GM13977 (cell line): ENCODE measurements around the gene SSC5D.

Source experiments
- DNase-seq: peaks from one replicate; pipeline ENCODE4 v3.0.0; 2012; ENCODE audit warnings: low spot score
- CTCF ChIP-seq: IDR thresholded peaks from 2 replicates; pipeline ENCODE4 v1.5.1; 2012; ENCODE audit warnings: mild to moderate bottlenecking, control low read depth; ENCODE audit not compliant: insufficient read depth; ENCODE audit errors: extremely low read depth, missing control alignments
- in situ Hi-C: fragments of 300-500 bp; cut with MboI; formaldehyde crosslinking; loops from one replicate; pipeline ENCODE4 v1.12.0; 2022; ENCODE audit warnings: low sequenced_read_pairs, low pct_unique_long_range_greater_than_20kb, mixed read lengths, inconsistent platforms; ENCODE audit not compliant: unreplicated experiment

Gene SSC5D

GRCh38 chr19:55479451-55480230 lies 8.6 kb upstream of the SSC5D start:
- in situ Hi-C loops: no loop called here
- no peak for DNase-seq
- TF ChIP-seq CTCF: no peak

GRCh38 chr19:55481148-55481793 lies 7.0 kb upstream of the SSC5D start:
- in situ Hi-C loops: no loop called here
- no peak for DNase-seq
- TF ChIP-seq CTCF: no peak

- TF ChIP-seq CTCF: no peak
- DNase-seq: no peak
- in situ Hi-C loops: no loop called here
These were observed 6.5 kb upstream of the SSC5D start for GRCh38 chr19:55481794-55482155.

- no peak for TF ChIP-seq CTCF
- in situ Hi-C loops: no loop called here
- no peak for DNase-seq
These were observed 5.9 kb upstream of the SSC5D start for GRCh38 chr19:55482156-55482961.

- DNase-seq: no peak
- TF ChIP-seq CTCF: no peak
- in situ Hi-C loops: no loop called here
These were observed 5.1 kb upstream of the SSC5D start for GRCh38 chr19:55482967-55483705.
